Endothelial cell of umbilical vein (primary cell): Measurements from ENCODE around the gene DYNLT1. TPM values are rescaled to one million over a fixed set of nuclear protein-coding genes. Genes with fewer than 3 reads are reported as not detected.
"Not testable (repeated sequence)": the region's sequence is repeated elsewhere in the genome, so short reads cannot be mapped to it uniquely, and the experiment has no call there.

Experiments
- BruUV-seq: library from RNA; stranded (reverse); fragments of 400-500 nt; replicated peaks from 2 replicates; lab custom pipeline; 2021; lab: Mats Ljungman, UMichigan
- CTCF ChIA-PET: fragments of 300-600, 350-600 bp; sonication (Branson Sonifier 250); formaldehyde crosslinking; loops from one replicate; lab custom pipeline; 2021; ENCODE audit warnings: antibody characterized with exemption, inconsistent platforms; lab: Charles Lee
- POLR2A ChIA-PET: fragments of 300-600, 350-600 bp; sonication (Branson Sonifier 250); formaldehyde crosslinking; loops from one replicate; lab custom pipeline; 2021; ENCODE audit warnings: antibody characterized with exemption, inconsistent platforms; lab: Charles Lee
- DNase-seq: peaks from one replicate; pipeline ENCODE4 v3.0.0-alpha.2; 2011; ENCODE audit warnings: low read depth, low spot score
- FAIRE-seq: peaks from 2 replicates; lab custom pipeline; 2011; peaks lifted over from hg19 to GRCh38; lab: Jason Lieb, UNC
- H2AFZ ChIP-seq: 2 replicates; pipeline ENCODE4 v1.6.0; 2012; ENCODE audit warnings: low read depth, low read length, control low read depth, inconsistent platforms
- H3K27ac ChIP-seq: 2 replicates; pipeline ENCODE4 v1.5.1; 2011; ENCODE audit warnings: low read depth, mild to moderate bottlenecking, control low read depth, low read length, moderate library complexity; ENCODE audit not compliant: insufficient read depth
- H3K27me3 ChIP-seq, 2 experiments: 2 replicates each; pipeline versions ENCODE4 v1.6.0 to v1.6.1; 2011; ENCODE audit warnings: low read length in 2 of 2, mixed read lengths in 1 of 2; ENCODE audit not compliant: control insufficient read depth in 2 of 2, insufficient read depth in 2 of 2
- H3K36me3 ChIP-seq, 2 experiments: 2 replicates in 1 of 2; 3 replicates in 1 of 2; pipeline ENCODE4 v1.5.1; 2011; ENCODE audit warnings: low read length in 2 of 2, mild to moderate bottlenecking in 1 of 2, moderate library complexity in 1 of 2; ENCODE audit not compliant: control insufficient read depth in 2 of 2, insufficient read depth in 2 of 2; ENCODE audit errors: extremely low read depth in 1 of 2
- H3K4me1 ChIP-seq: 3 replicates; pipeline ENCODE4 v1.5.1; 2011; ENCODE audit warnings: mild to moderate bottlenecking, low read length; ENCODE audit not compliant: control insufficient read depth, insufficient read depth; ENCODE audit errors: extremely low read depth
- H3K4me2 ChIP-seq: 2 replicates; pipeline ENCODE4 v1.6.1; 2011; ENCODE audit warnings: low read length, control low read depth, mixed read lengths; ENCODE audit not compliant: insufficient read depth
- H3K4me3 ChIP-seq, 3 experiments: fragments of 200-600 bp in 1 of 3; sonication (generic), shearing (Covaris generic) in 1 of 3; replicated peaks in 1 of 3; 2 replicates each; pipeline ENCODE4 v1.5.1; 2011 to 2016; ENCODE audit warnings: control low read depth in 3 of 3, low read length in 3 of 3, mild to moderate bottlenecking in 2 of 3, inconsistent platforms in 1 of 3, low read depth in 1 of 3, moderate library complexity in 1 of 3; ENCODE audit not compliant: insufficient read depth in 1 of 3
- H3K79me2 ChIP-seq: 2 replicates; pipeline ENCODE4 v1.6.0; 2012; ENCODE audit warnings: low read length, inconsistent platforms; ENCODE audit not compliant: control insufficient read depth, insufficient read depth
- H3K9ac ChIP-seq: replicated peaks from 2 replicates; pipeline ENCODE3; 2011; ENCODE audit warnings: low read length, control low read depth; ENCODE audit not compliant: insufficient read depth; ENCODE audit errors: extremely low read depth
- H3K9me1 ChIP-seq: replicated peaks from 3 replicates; pipeline ENCODE4 v1.6.0; 2011; ENCODE audit warnings: mild to moderate bottlenecking, low read length; ENCODE audit not compliant: control insufficient read depth, insufficient read depth; ENCODE audit errors: extremely low read depth
- H3K9me3 ChIP-seq: replicated peaks from 2 replicates; pipeline ENCODE4 v1.5.1; 2012; ENCODE audit warnings: low read length, inconsistent platforms; ENCODE audit not compliant: control insufficient read depth, insufficient read depth
- H4K20me1 ChIP-seq: replicated peaks from 2 replicates; pipeline ENCODE3; 2011; ENCODE audit warnings: mild to moderate bottlenecking, low read length; ENCODE audit not compliant: control insufficient read depth, insufficient read depth; ENCODE audit errors: extremely low read depth
- EZH2 ChIP-seq: IDR thresholded peaks from 2 replicates; pipeline ENCODE4 v1.6.1; 2012; ENCODE audit warnings: borderline replicate concordance, low read depth, mild to moderate bottlenecking, moderate library complexity, low read length, inconsistent platforms; ENCODE audit not compliant: severe bottlenecking
- FOS ChIP-seq: IDR thresholded peaks from 2 replicates; pipeline ENCODE4 v1.6.1; 2011; ENCODE audit warnings: mild to moderate bottlenecking, low read length, moderate library complexity, borderline replicate concordance; ENCODE audit not compliant: insufficient read depth
- GATA2 ChIP-seq: IDR thresholded peaks from 2 replicates; pipeline ENCODE4 v1.7.0; 2011; ENCODE audit warnings: low read depth, mild to moderate bottlenecking, moderate library complexity, mixed read lengths, low read length; ENCODE audit not compliant: insufficient read length, insufficient read depth
- JUN ChIP-seq: IDR thresholded peaks from 2 replicates; pipeline ENCODE4 v1.6.1; 2011; ENCODE audit warnings: borderline replicate concordance, low read depth; ENCODE audit not compliant: insufficient read length, insufficient read depth
- MYC ChIP-seq: IDR thresholded peaks from one replicate; pipeline ENCODE4 v1.6.1; 2011; ENCODE audit warnings: mild to moderate bottlenecking, low read depth, low read length
- POLR2A ChIP-seq: IDR thresholded peaks from 2 replicates; pipeline ENCODE4 v1.6.1; 2012; ENCODE audit warnings: low read depth, mild to moderate bottlenecking, control low read depth, low read length
- POLR2AphosphoS5 ChIP-seq: IDR thresholded peaks from 2 replicates; pipeline ENCODE4 v1.6.1; 2012; ENCODE audit warnings: low read depth, mild to moderate bottlenecking, control low read depth, low read length, moderate library complexity; ENCODE audit not compliant: insufficient read depth
- dilution Hi-C: fragments of 300-500 bp; cut with MboI; formaldehyde crosslinking; loops from one replicate; pipeline ENCODE4 v1.15.0; 2019; ENCODE audit warnings: low sequenced_read_pairs; ENCODE audit not compliant: extremely low pct_ligation_motif_present
- intact Hi-C: fragments of 100-400 bp; cut with micrococcal nuclease; formaldehyde crosslinking; loops from one replicate; pipeline ENCODE4 v1.10.0; 2022
- polyA plus RNA-seq, 4 experiments: library from polyadenylated mRNA; depleted of rRNA in 3 of 4; stranded (reverse) in 3 of 4; unstranded in 1 of 4; fragments of >200 nt; gene quantifications; 2 replicates each; pipeline versions ENCODE4 v1.2.1 to v1.2.3, GENCODE V29; 2011 to 2012; ENCODE audit warnings: missing spikeins in 1 of 4
- total RNA-seq: library from RNA; stranded (reverse); gene quantifications from 2 replicates; pipeline ENCODE4 v1.2.3, GENCODE V29; 2021
- TF ChIP-seq, protein P1 (sequence below): IDR thresholded peaks from 2 replicates; pipeline ENCODE4 v1.6.1; 2011; ENCODE audit not compliant: insufficient read depth, insufficient read length
- TF ChIP-seq, protein P2 (sequence below), 2 donors: IDR thresholded peaks; 1 replicate in 1 of 2; 2 replicates in 1 of 2; pipeline ENCODE4 v1.5.1; 2011; ENCODE audit warnings: low read length in 2 of 2, mild to moderate bottlenecking in 2 of 2, moderate library complexity in 2 of 2, control low read depth in 1 of 2, inconsistent platforms in 1 of 2, low read depth in 1 of 2; ENCODE audit not compliant: insufficient read depth in 1 of 2; ENCODE audit errors: extremely low read depth in 1 of 2

DYNLT1 gene
- total and polyA plus RNA-seq, 2 donors (not counting 3 experiments of a cell fraction or from before 2014, with no cell fraction given): 162 to 267 TPM

DNA sequence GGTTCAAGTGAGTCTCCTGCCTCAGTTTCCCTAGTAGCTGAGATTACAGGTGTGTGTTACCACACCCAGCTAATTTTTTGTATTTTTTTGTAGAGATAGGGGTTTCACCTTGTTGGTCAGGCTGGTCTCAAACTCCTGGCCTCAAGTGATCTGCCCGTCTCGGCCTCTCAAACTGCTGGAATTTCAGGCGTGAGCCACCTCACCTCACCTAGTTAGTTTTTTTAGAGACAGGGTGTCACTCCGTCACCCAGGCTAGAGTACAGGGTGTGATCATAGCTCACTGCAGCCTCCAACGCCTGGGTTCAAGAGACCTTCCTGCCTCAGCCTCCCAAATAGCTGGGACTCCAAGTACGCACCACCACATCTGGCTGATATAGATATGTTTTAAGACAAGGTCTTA, 28.2 kb upstream of the DYNLT1 start:
- H3K9me1 ChIP-seq: no peaks in the 10 kb centered on the region
- no peak overlapping the region for H3K4me2 ChIP-seq
- peaks cover 2 to 10% of the 10 kb centered on the region in 2 experiments for H3K27me3 ChIP-seq
- dilution Hi-C loops (no loop called here), intact Hi-C loops (no loop called here)
- DNase-seq (no peak), FAIRE-seq (no peak)
- H3K36me3 ChIP-seq: no peaks in the 10 kb centered on the region
- ChIA-PET CTCF (interaction anchor here (0.9 to 8.2 kb wide), 4 partner anchors 12 to 452 kb away, joined by 3 to 45 read pairs (median 4); no protein-coding TSS in a partner anchor), POLR2A (no interaction called here)
- H3K27ac ChIP-seq: no peak overlapping the region
- H3K4me1 ChIP-seq: no peaks in the 10 kb centered on the region
- TF ChIP-seq POLR2AphosphoS5: no peak
- TF ChIP-seq GATA2: no peak
- no peak for TF ChIP-seq JUN
- no peak for TF ChIP-seq EZH2
- no peak for TF ChIP-seq FOS
- TF ChIP-seq, protein P1, sequence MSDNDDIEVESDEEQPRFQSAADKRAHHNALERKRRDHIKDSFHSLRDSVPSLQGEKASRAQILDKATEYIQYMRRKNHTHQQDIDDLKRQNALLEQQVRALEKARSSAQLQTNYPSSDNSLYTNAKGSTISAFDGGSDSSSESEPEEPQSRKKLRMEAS: no peak
- TF ChIP-seq, protein P2, sequence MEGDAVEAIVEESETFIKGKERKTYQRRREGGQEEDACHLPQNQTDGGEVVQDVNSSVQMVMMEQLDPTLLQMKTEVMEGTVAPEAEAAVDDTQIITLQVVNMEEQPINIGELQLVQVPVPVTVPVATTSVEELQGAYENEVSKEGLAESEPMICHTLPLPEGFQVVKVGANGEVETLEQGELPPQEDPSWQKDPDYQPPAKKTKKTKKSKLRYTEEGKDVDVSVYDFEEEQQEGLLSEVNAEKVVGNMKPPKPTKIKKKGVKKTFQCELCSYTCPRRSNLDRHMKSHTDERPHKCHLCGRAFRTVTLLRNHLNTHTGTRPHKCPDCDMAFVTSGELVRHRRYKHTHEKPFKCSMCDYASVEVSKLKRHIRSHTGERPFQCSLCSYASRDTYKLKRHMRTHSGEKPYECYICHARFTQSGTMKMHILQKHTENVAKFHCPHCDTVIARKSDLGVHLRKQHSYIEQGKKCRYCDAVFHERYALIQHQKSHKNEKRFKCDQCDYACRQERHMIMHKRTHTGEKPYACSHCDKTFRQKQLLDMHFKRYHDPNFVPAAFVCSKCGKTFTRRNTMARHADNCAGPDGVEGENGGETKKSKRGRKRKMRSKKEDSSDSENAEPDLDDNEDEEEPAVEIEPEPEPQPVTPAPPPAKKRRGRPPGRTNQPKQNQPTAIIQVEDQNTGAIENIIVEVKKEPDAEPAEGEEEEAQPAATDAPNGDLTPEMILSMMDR (IDR thresholded peaks at IDR 0.05; ENCODE audit: extremely low read depth in 1 of 2, insufficient read depth in 1 of 2, low read depth in 1 of 2, low read length in 2 of 2): no peak
- no peak for TF ChIP-seq MYC
- no peak for TF ChIP-seq POLR2A
- no peak overlapping the region for H2AFZ ChIP-seq
- H3K4me3 ChIP-seq: no peak overlapping the region
- H3K79me2 ChIP-seq: no peaks in the 10 kb centered on the region
- no peaks in the 10 kb centered on the region for H4K20me1 ChIP-seq
- no peak overlapping the region for H3K9ac ChIP-seq
- no peaks in the 10 kb centered on the region for H3K9me3 ChIP-seq
- no TSS peak for BruUV-seq

DNA sequence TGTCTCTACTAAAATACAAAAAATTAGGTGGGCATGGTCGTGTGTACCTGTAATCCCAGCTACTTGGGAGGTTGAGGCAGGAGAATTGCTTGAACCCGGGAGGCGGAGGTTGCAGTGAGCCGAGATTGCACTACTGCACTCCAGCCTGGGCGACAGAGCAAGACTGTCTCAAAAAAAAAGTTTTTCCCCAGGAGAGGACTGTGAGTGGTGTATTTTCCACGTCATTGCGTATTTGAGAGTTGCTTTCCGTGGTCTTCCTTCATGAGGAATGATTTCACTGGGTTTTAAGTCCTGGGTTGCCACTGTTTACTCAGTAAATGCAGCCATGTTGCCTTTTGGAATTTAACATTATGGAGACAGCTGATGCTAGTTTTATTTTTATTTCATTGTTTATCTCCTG, 27.6 kb upstream of the DYNLT1 start:
- POLR2A ChIA-PET, H3K27me3 ChIP-seq, H3K36me3 ChIP-seq, H3K9me1 ChIP-seq, H3K9me3 ChIP-seq, H2AFZ ChIP-seq, H3K4me2 ChIP-seq, H3K4me3 ChIP-seq, H3K9ac ChIP-seq, intact Hi-C loops, H3K79me2 ChIP-seq, H3K4me1 ChIP-seq, FAIRE-seq, H3K27ac ChIP-seq, H4K20me1 ChIP-seq, DNase-seq, BruUV-seq, dilution Hi-C loops: not testable (repeated sequence)
- CTCF ChIA-PET: interaction anchor here (1.1 to 8.2 kb wide), 3 partner anchors 12 to 451 kb away, joined by 4 to 45 read pairs (median 4); no protein-coding TSS in a partner anchor
